ENCODE measurements around the gene C5orf58.
"Not testable (repeated sequence)": the region's sequence is repeated elsewhere in the genome, so short reads cannot be mapped to it uniquely, and the experiment has no call there.

C5orf58 gene

DNA sequence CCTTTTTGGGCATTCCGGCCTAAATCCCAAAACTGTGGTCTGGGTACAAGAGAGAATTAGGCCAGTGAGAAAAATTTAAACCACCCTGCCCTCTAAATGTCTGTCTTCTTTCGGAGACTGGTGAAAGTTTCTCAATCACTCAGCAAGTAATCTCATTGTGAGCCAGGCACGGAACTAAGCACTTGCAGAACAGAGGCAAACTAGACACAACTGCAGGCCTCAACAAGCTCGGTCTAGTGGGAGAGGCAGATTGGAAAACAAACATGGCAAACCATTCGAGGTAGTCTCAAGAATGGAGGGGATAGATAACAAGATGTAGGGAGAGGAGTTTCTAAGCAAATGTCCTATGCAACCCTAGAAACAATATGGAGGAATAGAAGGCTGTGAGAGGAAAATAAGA is 8.9 kb upstream of the C5orf58 start:
- DNase-seq (ENCODE audit: low read depth): no peak

DNA sequence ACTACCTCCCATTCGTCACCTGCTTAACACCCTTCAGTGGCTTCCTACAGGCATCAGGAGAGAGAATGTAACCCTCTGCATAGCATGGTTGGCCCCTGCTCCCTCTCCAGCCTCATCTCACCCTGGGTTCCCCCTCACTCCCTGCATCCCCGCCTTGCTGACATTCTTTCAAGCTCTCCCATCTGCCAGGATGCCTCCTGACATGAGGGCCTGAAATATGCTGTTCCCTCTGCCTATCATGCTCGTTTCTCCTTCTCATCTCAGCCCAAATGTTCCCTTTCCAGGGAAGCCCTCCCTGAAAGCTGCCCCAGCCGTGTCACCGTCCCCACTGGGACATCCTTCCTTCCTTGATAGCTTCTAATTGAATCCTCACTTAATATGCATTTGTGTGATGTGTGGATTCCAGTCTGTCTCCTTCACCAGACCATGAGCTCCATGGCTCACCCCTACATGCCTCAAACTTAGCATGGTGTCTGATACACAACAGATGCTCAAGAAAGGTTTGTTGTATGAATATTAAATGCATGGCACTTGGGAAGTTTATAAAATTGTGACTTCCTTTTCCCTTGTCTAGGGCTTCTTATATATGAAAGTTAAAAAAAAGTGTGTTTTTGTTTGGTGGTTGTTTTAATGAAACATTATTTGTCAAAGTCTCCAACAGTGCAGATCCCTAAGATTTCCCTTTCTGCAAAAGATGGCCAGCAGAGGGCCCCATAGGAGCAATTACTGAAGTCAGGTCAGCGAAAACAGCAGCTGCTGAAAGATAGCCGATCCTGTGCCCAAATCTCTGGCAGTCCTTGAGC is 7.3 kb upstream of the C5orf58 start:
- DNase-seq (ENCODE audit: low read depth): peak; percentile 48

DNA sequence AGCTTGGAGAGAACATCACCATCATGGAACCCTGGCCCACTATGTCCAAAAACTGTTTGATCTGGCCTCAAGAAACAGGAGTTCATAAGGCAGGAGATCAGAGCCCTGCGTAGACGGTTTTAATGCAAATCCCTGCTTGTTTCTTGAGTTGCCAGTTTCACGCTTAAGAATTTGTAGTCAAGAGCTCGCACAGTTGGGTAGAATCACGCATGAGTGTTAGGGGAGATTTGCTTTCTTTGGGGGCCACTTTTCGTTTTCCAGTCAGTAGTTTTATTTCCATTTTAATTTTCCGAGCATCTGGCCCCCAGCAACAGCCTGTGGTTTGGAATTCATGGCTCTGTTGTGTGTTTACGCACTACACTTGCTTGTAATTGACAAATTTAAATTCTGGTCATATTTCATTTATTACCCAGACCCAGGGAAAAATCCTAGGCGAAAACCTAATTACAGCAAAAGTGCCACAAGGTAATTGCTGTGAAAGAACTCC is 6.6 kb upstream of the C5orf58 start:
- DNase-seq (ENCODE audit: low read depth): no peak

DNA sequence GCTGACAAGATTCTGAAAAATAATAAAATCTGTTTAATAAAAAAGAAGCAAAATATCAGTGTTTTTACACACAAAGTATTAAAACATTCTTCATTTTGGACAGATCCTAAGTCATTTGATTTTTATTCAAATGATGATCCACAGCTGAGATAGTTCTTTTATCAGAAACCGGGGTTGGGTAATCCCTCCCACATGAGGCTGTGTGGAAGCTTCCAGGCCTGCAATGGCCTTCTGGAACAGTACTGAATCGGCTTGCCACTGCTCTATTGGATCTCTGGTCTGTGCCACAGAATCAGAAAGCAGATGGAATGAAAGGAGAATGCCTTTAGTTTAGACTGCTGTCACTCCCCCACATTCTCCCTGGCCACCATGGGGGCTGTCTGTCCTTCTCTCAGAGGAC is 6.1 kb upstream of the C5orf58 start:
- no peak for DNase-seq (ENCODE audit: low read depth)

DNA sequence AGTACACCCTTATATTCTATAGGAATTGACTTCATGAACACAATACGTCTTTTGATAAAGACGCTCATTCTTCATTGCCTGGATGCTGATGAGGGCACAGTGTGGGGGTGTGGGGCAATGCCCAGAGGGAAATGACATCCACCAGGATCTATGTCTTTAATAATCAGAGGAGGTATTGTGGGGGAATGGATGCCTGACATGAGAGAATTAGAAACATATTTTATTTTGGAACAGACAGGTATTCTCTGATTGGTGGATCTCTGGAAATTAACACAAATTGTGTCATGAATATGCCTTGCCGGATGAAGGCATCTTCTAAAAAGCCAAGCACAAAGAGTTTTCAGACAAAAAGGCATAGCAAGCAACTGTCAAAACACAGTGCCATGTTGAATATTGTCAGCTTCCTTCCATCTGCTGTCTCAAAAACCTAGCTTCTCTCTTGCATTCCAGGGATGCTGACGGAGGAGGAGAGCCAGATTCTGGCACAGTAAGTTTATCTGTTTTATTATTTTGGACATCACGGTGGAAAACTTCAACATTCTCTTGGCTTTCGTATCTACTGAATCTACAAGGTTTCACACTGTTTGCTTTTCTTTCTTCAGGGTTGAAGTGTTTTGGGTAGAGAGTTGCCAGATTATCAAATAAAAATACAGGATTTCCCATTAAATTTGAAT is 3.9 kb upstream of the C5orf58 start:
- no peak for DNase-seq (ENCODE audit: low read depth)

DNA sequence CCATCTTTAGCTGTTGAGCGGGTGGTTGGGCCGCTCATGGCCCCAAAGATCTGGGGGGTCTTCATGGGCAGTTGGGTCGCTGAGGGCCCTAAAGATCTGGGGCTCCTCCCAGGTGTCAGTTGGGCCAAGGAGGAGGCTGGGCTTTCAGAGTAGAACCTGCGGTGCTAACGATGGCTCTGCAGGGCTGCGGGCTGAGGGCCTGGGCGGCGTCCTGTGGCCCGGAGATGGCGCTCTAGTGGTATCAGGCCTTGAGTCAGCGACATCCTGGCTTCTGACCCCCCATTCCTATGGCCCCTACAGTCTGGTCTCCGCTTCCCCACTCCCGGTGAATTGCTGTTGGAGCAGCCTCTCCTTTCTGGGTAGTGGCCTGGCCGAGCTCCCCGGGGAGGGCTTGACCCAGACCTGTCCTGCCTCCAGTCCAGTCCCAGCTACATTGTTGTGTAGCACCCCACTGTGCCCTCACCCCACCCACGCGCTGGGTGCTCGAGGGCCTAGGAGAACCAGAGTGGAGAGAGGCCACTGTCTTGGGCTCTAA is 640 bp downstream of the C5orf58 start:
- DNase-seq (ENCODE audit: low read depth): no peak

DNA sequence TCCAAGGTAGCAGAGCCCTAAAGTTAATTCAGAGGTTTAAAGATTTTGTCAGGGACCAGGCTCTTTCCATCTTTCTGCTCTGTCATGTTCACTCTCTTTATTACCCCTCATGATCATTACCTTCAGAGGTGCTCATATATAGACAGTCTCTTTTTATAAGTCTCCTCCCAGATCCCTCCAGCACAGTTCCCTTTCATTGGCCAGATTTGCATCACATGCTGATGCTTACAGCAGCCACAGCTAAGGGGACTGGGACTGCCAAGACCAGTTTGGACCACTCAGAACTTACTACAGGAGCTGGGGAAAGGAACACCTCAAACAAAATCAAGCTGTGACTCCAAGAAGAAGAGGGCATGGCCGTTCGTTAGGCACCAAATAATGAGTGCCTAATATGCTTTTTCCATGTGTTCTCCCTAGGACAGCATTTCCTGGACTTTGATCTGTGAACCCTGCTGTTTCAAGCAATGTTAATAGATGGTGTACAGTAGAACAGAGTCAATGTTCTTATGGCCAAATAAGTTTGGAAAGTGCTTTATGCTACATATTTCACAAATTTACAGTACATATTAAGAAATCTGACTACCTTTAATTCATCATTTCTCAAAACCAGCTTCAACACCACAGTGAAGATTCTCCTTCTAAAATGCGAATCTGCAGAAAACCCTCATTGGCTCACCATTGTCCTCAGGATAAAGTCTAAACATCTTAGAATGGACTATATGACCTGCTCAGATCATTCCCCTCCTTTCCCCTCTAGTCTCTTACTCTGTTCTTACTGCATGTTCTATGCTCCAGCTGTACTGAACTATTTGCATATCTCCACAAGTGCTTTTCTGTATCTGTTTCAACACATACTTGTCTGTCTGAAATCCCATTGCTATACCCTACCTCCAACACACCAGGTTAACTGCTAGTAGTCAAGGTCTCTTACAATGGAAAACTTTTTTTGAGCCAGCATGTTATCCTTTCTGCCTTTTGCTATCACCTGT is 3.4 kb downstream of the C5orf58 start:
- no peak for DNase-seq (ENCODE audit: low read depth)

DNA sequence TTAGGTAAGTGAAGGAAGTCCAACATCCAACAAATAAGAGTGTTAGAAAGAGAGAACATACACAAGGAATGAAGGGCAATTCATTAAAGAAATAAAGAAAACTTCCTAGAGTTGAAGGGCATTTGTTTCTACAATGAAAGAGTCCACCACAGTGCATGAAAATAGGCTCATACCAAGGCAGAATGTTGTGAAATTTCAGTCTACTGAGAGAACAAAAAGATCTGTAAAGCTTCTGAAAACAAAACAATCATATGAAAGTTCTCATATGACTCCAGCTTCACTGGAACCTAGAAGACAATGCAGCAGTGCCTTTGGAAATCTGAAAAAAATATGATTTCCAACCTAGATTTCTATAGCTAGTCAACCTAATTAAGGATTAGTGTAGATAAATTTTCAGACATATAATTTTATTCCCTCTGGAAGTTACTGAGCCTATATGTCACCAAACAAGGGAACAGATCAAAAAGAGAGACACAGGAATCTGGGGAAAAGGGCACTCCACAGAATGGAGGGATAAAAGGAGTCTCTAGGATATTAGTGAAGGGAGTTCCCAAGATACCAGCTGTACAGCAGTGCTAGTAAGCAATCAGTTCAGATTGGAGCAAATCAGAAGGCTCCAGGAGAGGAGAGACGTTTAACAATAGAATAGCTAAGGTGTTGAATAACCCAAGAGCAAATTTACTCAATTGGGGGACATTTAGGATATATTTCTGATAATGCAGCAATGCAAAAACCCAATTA is 5.8 kb downstream of the C5orf58 start:
- DNase-seq (ENCODE audit: low read depth): no peak

DNA sequence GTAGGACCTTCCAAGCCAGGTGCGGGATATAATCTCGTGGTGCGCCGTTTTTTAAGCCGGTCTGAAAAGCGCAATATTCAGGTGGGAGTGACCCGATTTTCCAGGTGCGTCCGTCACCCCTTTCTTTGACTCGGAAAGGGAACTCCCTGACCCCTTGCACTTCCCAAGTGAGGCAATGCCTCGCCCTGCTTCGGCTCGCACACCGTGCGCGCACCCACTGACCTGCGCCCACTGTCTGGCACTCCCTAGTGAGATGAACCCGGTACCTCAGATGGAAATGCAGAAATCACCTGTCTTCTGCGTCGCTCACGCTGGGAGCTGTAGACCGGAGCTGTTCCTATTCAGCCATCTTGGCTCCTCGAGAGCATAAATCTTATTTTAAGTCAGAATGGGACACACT is 12.7 kb downstream of the C5orf58 start:
- not testable (repeated sequence) for DNase-seq (ENCODE audit: low read depth)

DNA sequence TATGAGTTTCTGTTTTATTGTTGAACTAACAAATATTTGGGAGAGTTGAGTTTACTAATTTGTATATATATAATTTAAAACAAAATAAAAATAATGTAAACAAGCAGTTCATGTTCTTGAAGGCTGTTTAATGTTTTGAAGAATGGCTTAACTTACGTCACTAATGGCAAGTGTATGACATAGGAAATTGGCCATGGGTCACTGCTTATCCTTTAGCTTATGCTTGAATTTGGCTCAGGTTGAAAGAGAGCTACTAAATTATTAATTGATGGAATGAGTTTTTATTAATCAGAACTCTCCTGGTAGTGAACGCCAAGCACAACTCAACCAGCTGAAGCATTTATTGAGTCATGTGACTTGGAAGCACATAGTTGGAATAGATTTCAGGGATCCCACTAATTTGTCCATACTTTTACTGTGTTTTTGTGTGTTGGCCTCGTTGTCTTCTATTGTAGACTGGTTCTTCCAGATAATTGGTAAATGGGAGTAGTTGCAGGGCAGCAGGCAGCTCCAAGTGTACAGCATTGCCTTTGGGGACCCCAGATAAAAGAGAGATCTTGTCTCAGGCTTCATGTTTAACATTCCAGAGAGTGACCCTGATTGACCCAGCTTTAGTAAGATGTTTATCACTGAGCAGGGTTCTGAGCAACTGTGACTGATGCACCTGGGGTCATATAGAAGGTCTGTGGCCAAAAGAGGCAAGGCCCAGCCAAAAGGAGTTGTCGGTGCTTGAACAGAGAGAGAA is 13.5 kb downstream of the C5orf58 start:
- no peak for DNase-seq (ENCODE audit: low read depth)

DNA sequence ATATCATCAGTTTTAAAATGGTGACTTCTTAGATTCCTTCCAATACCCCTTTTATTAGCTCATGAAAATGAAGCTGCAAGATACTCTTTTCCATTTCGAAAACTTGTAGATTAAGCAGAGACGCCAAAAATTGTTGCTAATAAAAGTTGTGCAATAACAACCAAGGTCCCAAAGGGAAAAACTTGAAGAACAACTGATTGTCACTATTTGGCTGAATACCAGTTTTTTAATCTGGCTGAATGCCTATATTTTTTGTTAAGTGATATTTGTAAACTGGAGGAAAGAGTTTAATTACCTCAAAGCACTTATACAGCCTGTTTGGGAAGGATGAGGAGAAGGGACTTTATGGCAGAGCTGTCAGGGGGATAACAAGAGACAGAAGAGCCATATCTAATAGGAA is 14.6 kb downstream of the C5orf58 start:
- no peak for DNase-seq (ENCODE audit: low read depth)

DNA sequence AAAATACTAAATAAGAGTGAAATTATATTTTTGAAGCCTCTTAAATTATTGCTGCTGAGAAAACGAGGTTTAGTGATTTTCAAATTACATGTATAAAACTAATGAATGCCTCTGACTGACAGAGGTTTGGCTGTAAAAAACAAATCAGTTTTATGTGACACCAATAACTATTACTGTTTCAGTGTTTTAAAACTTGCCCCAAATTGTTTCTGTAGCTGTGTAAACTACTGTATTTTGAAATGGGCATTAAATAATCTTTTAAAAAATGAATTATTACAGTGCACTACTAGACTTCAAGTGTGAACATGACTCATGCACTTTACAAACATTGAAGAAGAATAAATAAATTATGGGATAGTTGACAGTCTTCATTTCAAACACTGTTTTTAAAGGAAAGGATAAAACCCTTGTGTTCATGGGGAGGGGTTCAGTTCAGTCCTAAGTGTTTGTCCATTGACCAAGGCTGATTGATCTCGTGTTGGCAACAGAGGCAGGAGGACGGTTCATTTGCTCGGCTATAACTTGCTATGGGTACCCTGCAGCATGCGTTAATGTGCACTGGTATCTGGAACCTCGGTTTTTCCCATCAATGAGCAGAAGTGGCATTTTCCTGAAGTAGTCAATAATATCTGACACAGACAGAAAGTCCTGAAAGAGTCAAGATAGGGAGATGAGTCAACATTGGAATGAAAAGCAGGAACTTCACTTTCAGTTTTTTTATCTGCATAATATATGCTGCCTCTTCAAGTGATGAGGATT is 15.6 kb downstream of the C5orf58 start:
- DNase-seq (ENCODE audit: low read depth): no peak

DNA sequence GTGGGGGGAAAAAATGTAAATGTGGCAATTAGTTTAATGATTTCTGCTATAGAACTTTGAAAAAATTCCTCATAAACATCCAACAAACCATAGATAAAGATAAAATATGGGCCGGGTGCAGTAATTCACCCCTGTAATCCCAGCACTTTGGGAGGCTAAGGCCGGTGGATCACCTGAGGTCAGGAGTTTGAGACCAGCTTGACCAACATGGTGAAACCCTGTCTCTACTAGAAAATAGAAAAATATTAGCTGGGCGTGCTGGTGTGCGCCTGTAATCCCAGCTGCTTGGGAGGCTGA is 16.1 kb downstream of the C5orf58 start:
- not testable (repeated sequence) for DNase-seq (ENCODE audit: low read depth)

DNA sequence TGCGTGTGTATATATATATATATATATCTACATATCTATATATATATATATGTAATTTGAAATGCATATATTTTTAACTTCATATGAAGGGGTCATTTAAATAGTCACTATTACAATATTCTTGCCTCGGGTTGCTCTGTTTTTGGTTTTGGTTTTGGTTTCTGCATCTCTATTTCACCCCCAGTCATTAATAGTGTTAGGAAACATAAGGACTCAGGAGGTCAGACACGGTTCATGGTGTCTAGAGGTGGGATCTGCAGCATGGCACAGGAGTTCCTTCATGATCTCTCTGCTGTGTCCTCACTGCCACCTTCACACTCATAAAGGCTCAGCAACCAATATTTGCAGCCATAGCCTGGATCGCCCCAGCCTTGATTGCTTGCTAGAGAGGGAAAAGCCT is 16.6 kb downstream of the C5orf58 start:
- DNase-seq (ENCODE audit: low read depth): no peak

DNA sequence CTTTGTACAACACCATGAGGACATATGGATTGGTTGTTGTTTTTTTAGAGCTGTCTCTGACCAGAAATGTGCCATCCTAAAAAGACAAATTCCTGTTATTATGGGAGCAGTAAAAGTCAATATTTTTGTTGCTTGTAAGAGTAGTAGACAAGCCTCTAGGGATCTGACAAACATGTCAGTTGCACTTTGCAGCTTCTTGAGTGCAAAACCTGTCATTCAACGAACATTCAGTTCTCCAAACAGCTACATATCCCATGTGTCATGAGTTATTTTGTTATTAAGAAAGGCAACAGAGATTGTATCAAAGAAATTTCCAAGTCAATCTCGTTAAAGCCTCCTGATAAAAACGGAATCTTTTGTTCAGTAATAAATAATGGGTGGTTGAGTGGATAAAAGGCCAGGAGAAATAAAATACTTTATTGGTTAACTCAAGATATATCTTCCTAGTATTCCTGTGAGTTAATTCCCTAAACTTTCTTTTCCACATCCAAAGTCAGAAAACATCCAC is 18.1 kb downstream of the C5orf58 start:
- no peak for DNase-seq (ENCODE audit: low read depth)

DNA sequence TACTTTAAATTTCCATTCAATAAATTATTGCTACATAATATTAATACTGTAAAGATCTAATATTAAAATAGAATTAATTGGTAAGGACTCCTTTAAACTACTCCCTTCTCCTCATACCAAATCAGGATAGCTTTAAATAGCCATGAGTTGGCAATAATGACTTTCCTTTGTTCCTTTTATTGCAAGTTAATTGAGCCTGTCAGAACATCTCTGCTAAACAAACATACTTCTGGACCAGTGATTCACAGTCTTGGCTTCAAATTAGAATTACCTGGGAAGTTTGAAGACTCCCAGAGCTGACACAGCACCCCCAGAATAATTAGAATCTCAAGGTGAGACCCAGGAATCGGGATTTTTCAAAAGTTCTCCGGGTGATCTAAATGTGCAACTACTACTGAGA is 18.7 kb downstream of the C5orf58 start:
- DNase-seq (ENCODE audit: low read depth): no peak

DNA sequence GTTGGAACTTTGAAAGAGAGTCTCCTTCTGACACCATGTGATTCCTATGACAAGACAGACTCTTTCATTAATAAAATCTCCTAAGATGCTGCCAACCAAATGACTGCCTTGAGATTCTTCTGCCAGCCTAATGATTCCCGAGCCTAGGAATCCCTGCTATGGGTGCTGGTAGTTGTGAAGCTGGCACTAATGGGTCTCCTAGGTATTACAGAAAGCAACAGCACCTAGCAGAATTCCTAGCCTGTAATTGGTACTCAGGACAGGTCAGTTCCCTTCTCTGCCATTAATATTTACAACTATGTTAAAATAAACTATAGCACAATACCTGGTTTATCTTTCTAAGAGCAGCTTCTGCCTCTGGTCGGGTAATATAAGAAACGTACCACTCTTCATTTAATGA is 19.3 kb downstream of the C5orf58 start:
- DNase-seq (ENCODE audit: low read depth): no peak

DNA sequence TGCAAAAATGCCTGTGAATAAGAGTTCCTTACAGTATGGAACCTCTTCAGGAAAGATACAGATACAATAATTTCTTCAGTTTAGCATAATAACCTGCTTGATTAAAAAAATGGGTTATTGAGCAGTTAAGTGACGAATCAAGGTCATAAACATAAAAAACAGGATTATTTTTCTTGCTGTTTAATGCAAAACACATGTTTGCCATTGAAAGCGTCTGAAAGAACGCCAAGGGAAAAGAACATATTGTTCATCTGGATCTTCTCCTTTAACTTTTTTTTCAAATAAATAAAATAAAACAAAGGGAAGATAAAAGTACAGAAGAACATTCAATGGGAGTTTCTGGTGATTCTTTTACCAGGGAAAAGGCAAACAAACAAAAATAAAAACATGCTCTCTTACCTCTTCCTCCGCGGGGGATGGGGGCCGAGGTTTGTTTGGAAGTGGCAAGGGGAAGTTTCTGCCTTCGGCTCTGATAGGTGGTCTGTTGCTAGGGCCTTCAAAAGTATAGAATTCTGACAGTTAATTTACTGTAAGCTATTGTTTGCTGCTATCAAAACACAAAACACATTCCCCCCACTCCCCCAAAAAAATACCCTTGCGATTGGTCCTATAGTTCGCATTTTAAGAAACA is 20.1 kb downstream of the C5orf58 start:
- DNase-seq (ENCODE audit: low read depth): no peak

DNA sequence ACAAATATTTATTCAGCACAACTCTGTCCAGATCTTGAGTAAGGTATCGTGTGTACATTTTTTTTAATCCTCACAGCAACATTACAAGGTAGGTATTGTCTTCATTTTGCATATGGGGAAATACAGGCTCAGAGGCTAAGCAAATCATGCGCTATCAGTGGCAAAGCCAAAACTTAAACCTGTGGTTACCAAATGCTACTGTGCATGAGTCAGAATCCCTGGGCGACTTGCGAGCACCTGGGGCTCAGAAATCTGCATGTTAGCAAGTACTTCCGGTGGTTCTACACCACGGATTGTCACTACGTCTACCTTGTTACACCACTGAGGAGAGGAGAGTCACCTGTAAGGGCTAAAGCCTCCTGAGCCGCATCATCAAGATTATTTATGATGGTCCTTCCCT is 21.3 kb downstream of the C5orf58 start:
- no peak for DNase-seq (ENCODE audit: low read depth)

Measured in stromal cell of bone marrow (primary cell).